Prostate gland (tissue), 2 donors: ENCODE data around the gene CDH1. TPM values are rescaled to one million over a fixed set of nuclear protein-coding genes. Genes with fewer than 3 reads are reported as not detected.
A peak's percentile ranks its signal among the peaks of the same experiment; 100 is the strongest.
"Not testable (repeated sequence)": the region's sequence is repeated elsewhere in the genome, so short reads cannot be mapped to it uniquely, and the experiment has no call there.

Experiments used
- DNase-seq: peaks from one replicate; pipeline ENCODE4 v3.0.0-alpha.2; 2019; ENCODE audit warnings: low spot score
- H3K27ac ChIP-seq, 2 donors: fragments of 200-600 bp; sonication (generic); 2 replicates each; pipeline ENCODE4 v1.5.1; 2017 to 2019
- H3K27me3 ChIP-seq: fragments of 200-600 bp; sonication (generic); replicated peaks from 2 replicates; pipeline ENCODE4 v1.5.1; 2019; ENCODE audit not compliant: insufficient read depth
- H3K36me3 ChIP-seq, 2 donors: fragments of 200-600 bp; sonication (generic); 1 replicate in 1 of 2; 2 replicates in 1 of 2; pipeline versions ENCODE4 v1.5.1 to v1.8.1; 2017 to 2019
- H3K4me1 ChIP-seq: fragments of 200-600 bp; sonication (generic); replicated peaks from 2 replicates; pipeline ENCODE4 v1.5.1; 2019
- H3K4me3 ChIP-seq, 2 donors: fragments of 200-600 bp; sonication (generic); 2 replicates each; pipeline ENCODE4 v1.5.1; 2017 to 2019
- H3K9me3 ChIP-seq: fragments of 200-600 bp; sonication (generic); 2 replicates; pipeline ENCODE4 v1.5.1; 2017
- POLR2A ChIP-seq: fragments of 450-650 bp; IDR thresholded peaks from one replicate; pipeline ENCODE4 v1.6.1; 2016; ENCODE audit warnings: antibody characterized with exemption, mild to moderate bottlenecking
- POLR2AphosphoS5 ChIP-seq: sonication (generic); formaldehyde crosslinking; IDR thresholded peaks from one replicate; pipeline ENCODE4 v1.6.1; 2017; ENCODE audit warnings: antibody characterized with exemption
- WGBS: methylation state at CpG from one replicate; pipeline ENCODE4 v1.1.5; 2018; 5-methylcytosine and 5-hydroxymethylcytosine counted together
- intact Hi-C: fragments of 100-400 bp; cut with DNase I; formaldehyde crosslinking; loops from one replicate; pipeline ENCODE4 v1.14.2; 2022
- total RNA-seq, 2 donors: library from RNA; depleted of rRNA; stranded (reverse); fragments of >200 nt; gene quantifications; one replicate each; pipeline ENCODE4 v1.1.0, GENCODE V29; 2016
- TF ChIP-seq, protein P1 (sequence below), 4 experiments: fragments of 200-600 bp in 2 of 4; fragments of 450-650 bp in 2 of 4; sonication (generic) in 2 of 4; IDR thresholded peaks; 1 replicate in 3 of 4; 2 replicates in 1 of 4; pipeline ENCODE4 v1.5.1; 2016 to 2019; ENCODE audit warnings: antibody characterized with exemption in 4 of 4, mild to moderate bottlenecking in 2 of 4, moderate library complexity in 2 of 4

Gene CDH1
- total RNA-seq, 2 donors from 2014 or later, result 75.7 to 300 TPM

DNA sequence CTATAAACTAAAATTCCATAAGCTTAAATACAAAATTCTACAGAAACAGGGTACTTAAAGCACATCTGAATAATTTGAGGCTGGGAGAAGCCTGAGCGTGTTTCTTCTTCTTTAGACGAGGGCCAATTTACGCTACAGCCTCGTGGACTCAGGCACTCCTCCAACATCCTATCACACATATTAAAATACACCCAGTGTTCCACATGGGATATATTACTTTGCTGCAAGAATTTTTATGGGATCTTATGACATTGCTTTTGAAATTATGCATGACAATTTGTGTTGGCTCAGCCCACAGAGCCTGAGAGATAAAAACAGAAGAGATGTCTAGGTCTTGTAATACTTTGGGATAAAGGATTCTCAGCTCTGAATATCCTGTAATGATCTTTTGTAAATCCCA lies 102.7 kb downstream of the CDH1 start:
- 26% methylated on average over 4 of the region's 4 CpGs for WGBS
- DNase-seq, result peak; percentile 48
- Histone ChIP-seq H3K9me3 (no peaks in the 10 kb centered on the region), H3K4me1 (peaks cover 2% of the 10 kb centered on the region), H3K4me3 (no peak overlapping the region), H3K27ac (peak overlapping the region; percentile 33 to 48), H3K27me3 (no peaks in the 10 kb centered on the region), H3K36me3 (no peaks in the 10 kb centered on the region)
- peak; percentile 87 for TF ChIP-seq POLR2AphosphoS5
- no peak for TF ChIP-seq POLR2A
- intact Hi-C loops, result loop anchor here (5.0 to 10.0 kb wide), 3 partner anchors 47 to 315 kb away; no protein-coding TSS in a partner anchor

DNA sequence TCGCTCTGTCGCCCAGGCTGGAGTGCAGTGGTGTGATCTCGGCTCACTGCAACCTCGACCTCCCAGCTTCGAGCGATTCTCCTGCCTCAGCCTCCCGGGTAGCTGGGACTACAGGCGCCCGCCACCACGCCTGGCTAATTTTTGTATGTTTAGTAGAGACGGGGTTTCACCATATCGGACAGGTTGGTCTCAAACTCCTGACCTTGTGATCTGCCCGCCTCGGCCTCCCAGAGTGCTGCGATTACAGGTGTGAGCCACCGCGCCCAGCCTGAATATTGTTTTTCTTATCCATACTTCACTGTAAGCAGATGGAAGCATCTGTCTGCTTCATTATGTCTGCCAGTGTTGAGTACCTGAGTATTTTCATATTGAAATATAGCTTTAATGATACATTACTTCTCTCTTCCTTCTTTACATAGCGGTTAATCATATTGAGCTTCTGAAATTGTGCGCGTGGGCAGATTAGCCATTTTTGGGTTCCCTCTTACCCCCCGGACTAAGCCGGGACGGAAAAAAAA lies 105.9 kb downstream of the CDH1 start:
- Histone ChIP-seq H3K27ac (peak overlapping the region; percentile 83 to 84), H3K4me3 (peak overlapping the region; percentile 69 to 75)
- H3K9me3 ChIP-seq, H3K4me1 ChIP-seq, H3K27me3 ChIP-seq, DNase-seq, H3K36me3 ChIP-seq: not testable (repeated sequence)
- WGBS, result 58% methylated on average over 23 of the region's 23 CpGs
- intact Hi-C loops, result loop anchor here (5.0 to 10.0 kb wide), 3 partner anchors 44 to 318 kb away; no protein-coding TSS in a partner anchor

DNA sequence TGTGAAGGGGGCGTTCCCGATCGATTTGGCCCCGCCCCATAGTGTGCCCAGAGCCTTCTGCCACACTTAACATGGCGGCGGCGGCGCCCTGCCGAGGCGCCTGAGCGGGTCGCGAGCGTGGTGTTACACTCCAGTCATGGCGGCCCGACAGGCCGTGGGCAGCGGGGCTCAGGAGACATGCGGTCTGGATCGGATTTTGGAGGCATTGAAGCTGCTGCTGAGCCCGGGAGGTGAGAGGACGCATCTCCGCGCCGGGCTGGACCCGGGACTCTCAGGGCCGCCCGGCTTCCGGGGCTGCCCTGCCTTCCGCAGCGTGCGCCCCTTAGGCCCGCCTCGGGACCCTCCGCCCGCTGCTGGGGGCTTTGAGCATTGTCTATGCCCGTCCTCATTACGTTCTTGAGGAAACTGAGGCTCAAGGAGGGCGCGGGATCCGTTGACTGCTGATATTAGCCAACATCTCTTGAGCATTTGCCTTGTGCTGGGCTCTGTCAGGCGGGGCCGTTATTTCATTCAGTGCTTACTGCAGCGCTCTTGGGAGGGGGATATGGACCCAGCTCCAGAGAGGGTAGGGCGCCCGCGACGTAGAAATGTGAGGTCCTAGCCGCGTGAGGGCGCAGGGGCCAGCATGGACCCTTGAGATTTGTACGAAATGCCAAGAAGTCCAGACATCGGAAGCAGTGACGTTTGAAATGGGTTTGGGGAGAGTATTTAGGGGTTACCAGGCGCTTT lies 106.6 kb downstream of the CDH1 start, which contains the start of gene TANGO6:
TSS of gene TANGO6 (plus strand) at position 50 of the 729 bp plus-strand sequence. CDS start at position 137, 87 bp downstream.
- peak within 1 kb of the TSS; percentile 83 to 84 for H3K27ac ChIP-seq
- H3K27me3 ChIP-seq, result no peaks in the 10 kb centered on the region
- TF ChIP-seq, protein P1, sequence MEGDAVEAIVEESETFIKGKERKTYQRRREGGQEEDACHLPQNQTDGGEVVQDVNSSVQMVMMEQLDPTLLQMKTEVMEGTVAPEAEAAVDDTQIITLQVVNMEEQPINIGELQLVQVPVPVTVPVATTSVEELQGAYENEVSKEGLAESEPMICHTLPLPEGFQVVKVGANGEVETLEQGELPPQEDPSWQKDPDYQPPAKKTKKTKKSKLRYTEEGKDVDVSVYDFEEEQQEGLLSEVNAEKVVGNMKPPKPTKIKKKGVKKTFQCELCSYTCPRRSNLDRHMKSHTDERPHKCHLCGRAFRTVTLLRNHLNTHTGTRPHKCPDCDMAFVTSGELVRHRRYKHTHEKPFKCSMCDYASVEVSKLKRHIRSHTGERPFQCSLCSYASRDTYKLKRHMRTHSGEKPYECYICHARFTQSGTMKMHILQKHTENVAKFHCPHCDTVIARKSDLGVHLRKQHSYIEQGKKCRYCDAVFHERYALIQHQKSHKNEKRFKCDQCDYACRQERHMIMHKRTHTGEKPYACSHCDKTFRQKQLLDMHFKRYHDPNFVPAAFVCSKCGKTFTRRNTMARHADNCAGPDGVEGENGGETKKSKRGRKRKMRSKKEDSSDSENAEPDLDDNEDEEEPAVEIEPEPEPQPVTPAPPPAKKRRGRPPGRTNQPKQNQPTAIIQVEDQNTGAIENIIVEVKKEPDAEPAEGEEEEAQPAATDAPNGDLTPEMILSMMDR (IDR thresholded peaks at IDR 0.05), result peak in 1 of 4 experiments; percentile 17
- TF ChIP-seq POLR2AphosphoS5, result peak; percentile 70
- TF ChIP-seq POLR2A, result no peak
- no peaks in the 10 kb centered on the region for H3K9me3 ChIP-seq
- H3K4me1 ChIP-seq, result peaks cover 2% of the 10 kb centered on the region
- under 1% methylated on average over 42 of the region's 55 CpGs for WGBS
- H3K36me3 ChIP-seq, result no peaks in the 10 kb centered on the region
- peak within 1 kb of the TSS; percentile 69 to 75 for H3K4me3 ChIP-seq
- intact Hi-C loops, result loop anchor here (5.0 to 10.0 kb wide), 3 partner anchors 44 to 319 kb away; no protein-coding TSS in a partner anchor
- DNase-seq, result peak; percentile 76

DNA sequence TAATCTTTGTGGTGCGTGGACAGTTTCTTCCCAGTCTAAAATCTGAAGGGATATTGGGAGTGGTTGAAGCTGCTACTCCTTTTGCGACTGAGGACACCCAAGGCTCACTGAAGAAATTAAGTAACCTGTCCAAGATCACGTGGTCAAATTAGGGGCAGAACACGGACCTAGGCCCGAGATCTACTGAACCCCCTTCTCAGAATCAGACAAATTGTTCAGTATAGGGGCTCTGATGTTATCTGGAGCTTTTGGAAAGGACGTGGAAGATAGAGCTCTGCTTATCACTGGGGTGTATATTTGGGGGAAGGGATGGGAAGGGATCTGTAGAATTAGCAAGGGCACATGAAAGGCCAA lies 107.1 kb downstream of the CDH1 start:
- WGBS, result 4% methylated on average over 6 of the region's 6 CpGs
- H3K9me3 ChIP-seq, result no peaks in the 10 kb centered on the region
- intact Hi-C loops, result loop anchor here (5.0 to 10.0 kb wide), 3 partner anchors 43 to 319 kb away; no protein-coding TSS in a partner anchor

DNA sequence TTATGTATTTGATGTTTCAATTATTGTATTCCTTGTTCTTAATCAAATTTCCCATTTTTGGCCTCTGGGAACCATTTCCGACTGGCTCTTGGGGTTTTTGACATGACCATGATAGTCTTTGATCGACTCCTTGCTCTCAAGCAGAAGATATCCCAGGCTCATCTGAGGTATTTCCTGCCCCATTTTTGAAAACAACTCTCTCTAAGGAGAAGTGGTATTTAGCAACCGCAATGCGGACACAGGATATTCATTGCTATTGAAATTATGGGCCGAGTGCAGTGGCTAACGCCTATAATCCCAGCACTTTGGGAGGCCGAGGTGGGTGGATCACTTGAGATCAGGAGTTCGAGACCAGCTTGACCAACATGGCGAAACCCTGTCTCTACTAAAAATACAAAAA lies 111.7 kb downstream of the CDH1 start:
- H3K27me3 ChIP-seq, result no peaks in the 10 kb centered on the region
- no peaks in the 10 kb centered on the region for H3K36me3 ChIP-seq
- intact Hi-C loops, result loop anchor here (5.0 to 10.0 kb wide), 3 partner anchors 259 to 324 kb away; partner anchors contain the start of gene HAS3
- no peaks in the 10 kb centered on the region for H3K9me3 ChIP-seq
- H3K4me1 ChIP-seq, result no peaks in the 10 kb centered on the region
- no peak overlapping the region for H3K27ac ChIP-seq
- WGBS, result 95% methylated on average over 9 of the region's 9 CpGs
- TF ChIP-seq POLR2AphosphoS5 (no peak), POLR2A (no peak)
- TF ChIP-seq, protein P1 (IDR thresholded peaks at IDR 0.05), result no peak
- no peak for DNase-seq
- no peak overlapping the region for H3K4me3 ChIP-seq

More for the DNA sequence above, 107.1 kb downstream of the CDH1 start:
- Histone ChIP-seq H3K27ac (peak overlapping the region; percentile 83 to 84), H3K4me3 (peak overlapping the region; percentile 69 to 75), H3K4me1 (peaks cover 2% of the 10 kb centered on the region), H3K27me3 (no peaks in the 10 kb centered on the region), H3K36me3 (no peaks in the 10 kb centered on the region)
- TF ChIP-seq, protein P1 (IDR thresholded peaks at IDR 0.05), result no peak
- TF ChIP-seq POLR2A (no peak), POLR2AphosphoS5 (no peak)
- DNase-seq, result no peak
